Endothelial cell of umbilical vein (primary cell): ENCODE data around the gene RAB40B. TPM values are rescaled to one million over a fixed set of nuclear protein-coding genes. Genes with fewer than 3 reads are reported as not detected.

Experiments
- BruUV-seq: library from RNA; stranded (reverse); fragments of 400-500 nt; replicated peaks from 2 replicates; lab custom pipeline; 2021; lab: Mats Ljungman, UMichigan
- CTCF ChIA-PET: fragments of 300-600, 350-600 bp; sonication (Branson Sonifier 250); formaldehyde crosslinking; loops from one replicate; lab custom pipeline; 2021; ENCODE audit warnings: antibody characterized with exemption, inconsistent platforms; lab: Charles Lee
- POLR2A ChIA-PET: fragments of 300-600, 350-600 bp; sonication (Branson Sonifier 250); formaldehyde crosslinking; loops from one replicate; lab custom pipeline; 2021; ENCODE audit warnings: antibody characterized with exemption, inconsistent platforms; lab: Charles Lee
- DNase-seq: peaks from one replicate; pipeline ENCODE4 v3.0.0-alpha.2; 2011; ENCODE audit warnings: low read depth, low spot score
- FAIRE-seq: peaks from 2 replicates; lab custom pipeline; 2011; peaks lifted over from hg19 to GRCh38; lab: Jason Lieb, UNC
- H2AFZ ChIP-seq: 2 replicates; pipeline ENCODE4 v1.6.0; 2012; ENCODE audit warnings: low read depth, low read length, control low read depth, inconsistent platforms
- H3K27ac ChIP-seq: 2 replicates; pipeline ENCODE4 v1.5.1; 2011; ENCODE audit warnings: low read depth, mild to moderate bottlenecking, control low read depth, low read length, moderate library complexity; ENCODE audit not compliant: insufficient read depth
- H3K27me3 ChIP-seq, 2 experiments: 2 replicates each; pipeline versions ENCODE4 v1.6.0 to v1.6.1; 2011; ENCODE audit warnings: low read length in 2 of 2, mixed read lengths in 1 of 2; ENCODE audit not compliant: control insufficient read depth in 2 of 2, insufficient read depth in 2 of 2
- H3K36me3 ChIP-seq, 2 experiments: 2 replicates in 1 of 2; 3 replicates in 1 of 2; pipeline ENCODE4 v1.5.1; 2011; ENCODE audit warnings: low read length in 2 of 2, mild to moderate bottlenecking in 1 of 2, moderate library complexity in 1 of 2; ENCODE audit not compliant: control insufficient read depth in 2 of 2, insufficient read depth in 2 of 2; ENCODE audit errors: extremely low read depth in 1 of 2
- H3K4me1 ChIP-seq: 3 replicates; pipeline ENCODE4 v1.5.1; 2011; ENCODE audit warnings: mild to moderate bottlenecking, low read length; ENCODE audit not compliant: control insufficient read depth, insufficient read depth; ENCODE audit errors: extremely low read depth
- H3K4me2 ChIP-seq: 2 replicates; pipeline ENCODE4 v1.6.1; 2011; ENCODE audit warnings: low read length, control low read depth, mixed read lengths; ENCODE audit not compliant: insufficient read depth
- H3K4me3 ChIP-seq, 3 experiments: fragments of 200-600 bp in 1 of 3; sonication (generic), shearing (Covaris generic) in 1 of 3; replicated peaks in 1 of 3; 2 replicates each; pipeline ENCODE4 v1.5.1; 2011 to 2016; ENCODE audit warnings: control low read depth in 3 of 3, low read length in 3 of 3, mild to moderate bottlenecking in 2 of 3, inconsistent platforms in 1 of 3, low read depth in 1 of 3, moderate library complexity in 1 of 3; ENCODE audit not compliant: insufficient read depth in 1 of 3
- H3K79me2 ChIP-seq: 2 replicates; pipeline ENCODE4 v1.6.0; 2012; ENCODE audit warnings: low read length, inconsistent platforms; ENCODE audit not compliant: control insufficient read depth, insufficient read depth
- H3K9ac ChIP-seq: replicated peaks from 2 replicates; pipeline ENCODE3; 2011; ENCODE audit warnings: low read length, control low read depth; ENCODE audit not compliant: insufficient read depth; ENCODE audit errors: extremely low read depth
- H3K9me1 ChIP-seq: replicated peaks from 3 replicates; pipeline ENCODE4 v1.6.0; 2011; ENCODE audit warnings: mild to moderate bottlenecking, low read length; ENCODE audit not compliant: control insufficient read depth, insufficient read depth; ENCODE audit errors: extremely low read depth
- H3K9me3 ChIP-seq: replicated peaks from 2 replicates; pipeline ENCODE4 v1.5.1; 2012; ENCODE audit warnings: low read length, inconsistent platforms; ENCODE audit not compliant: control insufficient read depth, insufficient read depth
- H4K20me1 ChIP-seq: replicated peaks from 2 replicates; pipeline ENCODE3; 2011; ENCODE audit warnings: mild to moderate bottlenecking, low read length; ENCODE audit not compliant: control insufficient read depth, insufficient read depth; ENCODE audit errors: extremely low read depth
- CTCF ChIP-seq, 2 donors: IDR thresholded peaks; 1 replicate in 1 of 2; 2 replicates in 1 of 2; pipeline ENCODE4 v1.5.1; 2011; ENCODE audit warnings: low read length in 2 of 2, mild to moderate bottlenecking in 2 of 2, moderate library complexity in 2 of 2, control low read depth in 1 of 2, inconsistent platforms in 1 of 2, low read depth in 1 of 2; ENCODE audit not compliant: insufficient read depth in 1 of 2; ENCODE audit errors: extremely low read depth in 1 of 2
- EZH2 ChIP-seq: IDR thresholded peaks from 2 replicates; pipeline ENCODE4 v1.6.1; 2012; ENCODE audit warnings: borderline replicate concordance, low read depth, mild to moderate bottlenecking, moderate library complexity, low read length, inconsistent platforms; ENCODE audit not compliant: severe bottlenecking
- FOS ChIP-seq: IDR thresholded peaks from 2 replicates; pipeline ENCODE4 v1.6.1; 2011; ENCODE audit warnings: mild to moderate bottlenecking, low read length, moderate library complexity, borderline replicate concordance; ENCODE audit not compliant: insufficient read depth
- JUN ChIP-seq: IDR thresholded peaks from 2 replicates; pipeline ENCODE4 v1.6.1; 2011; ENCODE audit warnings: borderline replicate concordance, low read depth; ENCODE audit not compliant: insufficient read length, insufficient read depth
- MAX ChIP-seq: IDR thresholded peaks from 2 replicates; pipeline ENCODE4 v1.6.1; 2011; ENCODE audit not compliant: insufficient read depth, insufficient read length
- MYC ChIP-seq: IDR thresholded peaks from one replicate; pipeline ENCODE4 v1.6.1; 2011; ENCODE audit warnings: mild to moderate bottlenecking, low read depth, low read length
- POLR2A ChIP-seq: IDR thresholded peaks from 2 replicates; pipeline ENCODE4 v1.6.1; 2012; ENCODE audit warnings: low read depth, mild to moderate bottlenecking, control low read depth, low read length
- POLR2AphosphoS5 ChIP-seq: IDR thresholded peaks from 2 replicates; pipeline ENCODE4 v1.6.1; 2012; ENCODE audit warnings: low read depth, mild to moderate bottlenecking, control low read depth, low read length, moderate library complexity; ENCODE audit not compliant: insufficient read depth
- dilution Hi-C: fragments of 300-500 bp; cut with MboI; formaldehyde crosslinking; loops from one replicate; pipeline ENCODE4 v1.15.0; 2019; ENCODE audit warnings: low sequenced_read_pairs; ENCODE audit not compliant: extremely low pct_ligation_motif_present
- intact Hi-C: fragments of 100-400 bp; cut with micrococcal nuclease; formaldehyde crosslinking; loops from one replicate; pipeline ENCODE4 v1.10.0; 2022
- polyA plus RNA-seq, 4 experiments: library from polyadenylated mRNA; depleted of rRNA in 3 of 4; stranded (reverse) in 3 of 4; unstranded in 1 of 4; fragments of >200 nt; gene quantifications; 2 replicates each; pipeline versions ENCODE4 v1.2.1 to v1.2.3, GENCODE V29; 2011 to 2012; ENCODE audit warnings: missing spikeins in 1 of 4
- total RNA-seq: library from RNA; stranded (reverse); gene quantifications from 2 replicates; pipeline ENCODE4 v1.2.3, GENCODE V29; 2021

RAB40B gene
- total and polyA plus RNA-seq, 2 donors (not counting 3 experiments of a cell fraction or from before 2014, with no cell fraction given), result 5.5 to 9.3 TPM

- H2AFZ ChIP-seq, result no peak overlapping the region
- POLR2A ChIA-PET, result no interaction called here
- dilution Hi-C loops, result no loop called here
- H3K9me1 ChIP-seq, result no peaks in the 10 kb centered on the region
- H3K4me2 ChIP-seq, result no peak overlapping the region
- CTCF ChIA-PET, result no interaction called here
- BruUV-seq, result no TSS peak
- no peaks in the 10 kb centered on the region for H4K20me1 ChIP-seq
- no peaks in the 10 kb centered on the region for H3K36me3 ChIP-seq
- H3K27me3 ChIP-seq, result peaks cover 3 to 8% of the 10 kb centered on the region in 2 experiments
- H3K4me1 ChIP-seq, result peaks cover 5% of the 10 kb centered on the region
- TF ChIP-seq JUN (no peak), POLR2A (no peak), POLR2AphosphoS5 (no peak), MAX (no peak), EZH2 (no peak), CTCF (IDR thresholded peaks at IDR 0.05; ENCODE audit: extremely low read depth in 1 of 2, insufficient read depth in 1 of 2, low read depth in 1 of 2, low read length in 2 of 2) (no peak), FOS (no peak), MYC (no peak)
- no peaks in the 10 kb centered on the region for H3K79me2 ChIP-seq
- H3K4me3 ChIP-seq, result no peak overlapping the region
- DNase-seq, result no peak
- H3K9me3 ChIP-seq, result peaks cover 4% of the 10 kb centered on the region
- FAIRE-seq, result no peak
- no peak overlapping the region for H3K9ac ChIP-seq
- intact Hi-C loops, result no loop called here
- no peak overlapping the region for H3K27ac ChIP-seq
Measured at GRCh38 chr17:82693168-82693867, 5.2 kb downstream of the RAB40B start.
